ENCODE data around the gene NECAP2. TPM values are rescaled to one million over a fixed set of nuclear protein-coding genes. Genes with fewer than 3 reads are reported as not detected.

Gene NECAP2
- total and polyA plus RNA-seq, 2 donors (not counting 3 experiments of a cell fraction or from before 2014, with no cell fraction given): 101 to 148 TPM

DNA sequence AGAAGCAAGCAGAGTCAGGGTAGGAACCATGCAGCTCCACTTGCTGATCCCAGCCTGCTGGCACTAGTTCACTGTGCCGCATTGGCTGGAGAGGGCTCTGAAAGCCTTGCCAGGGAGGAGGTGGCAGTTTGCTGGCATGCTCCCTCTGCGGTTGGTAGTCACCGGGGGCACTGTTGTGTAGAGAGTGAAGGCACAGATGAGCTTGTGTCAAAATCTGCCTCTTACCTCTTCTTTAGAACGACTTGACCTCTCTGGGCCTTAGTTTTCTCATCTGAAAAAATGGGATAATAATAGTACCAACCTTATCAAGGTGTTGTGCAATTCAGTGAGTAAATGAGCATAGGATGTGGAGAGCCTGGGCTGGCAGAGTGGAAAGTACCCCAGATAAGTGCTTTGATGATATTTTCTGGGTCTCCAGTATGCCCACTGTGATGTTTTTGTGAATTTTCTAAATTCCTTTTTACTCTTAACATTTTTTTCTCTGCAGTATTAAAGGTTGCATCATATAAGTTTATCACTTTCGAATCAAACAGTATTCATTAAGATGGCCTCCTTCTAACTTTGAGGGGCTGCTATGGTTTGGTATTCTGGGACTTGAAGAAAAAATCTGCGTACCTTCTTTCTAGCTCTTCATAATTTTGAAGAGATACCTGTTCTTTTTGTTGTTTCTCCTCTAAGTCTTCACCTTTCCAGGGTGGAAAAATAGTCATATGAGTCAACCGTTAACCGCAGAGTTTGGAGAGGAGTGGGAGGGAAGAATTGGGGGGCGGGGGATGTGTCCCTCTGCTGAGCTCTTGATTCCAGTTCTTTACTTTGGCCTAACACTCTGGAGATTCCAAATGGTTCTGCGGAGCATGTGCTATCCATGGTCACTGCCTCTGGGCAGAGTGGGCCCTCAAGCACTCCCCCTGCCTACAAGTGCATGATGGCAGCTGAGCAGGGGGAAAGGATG, 46.7 kb upstream of the NECAP2 start:
- CTCF ChIA-PET: interaction anchor here (1.0 to 2.7 kb wide), 3 partner anchors 8 to 19 kb away, joined by 3 to 6 read pairs (median 5); no protein-coding TSS in a partner anchor
- no peak overlapping the region for H3K4me2 ChIP-seq (ENCODE audit: insufficient read depth, low read length)
- no peak overlapping the region for H3K4me3 ChIP-seq (replicated peaks in 1 of 3; ENCODE audit: insufficient read depth in 1 of 3, low read depth in 1 of 3, low read length in 3 of 3)
- dilution Hi-C loops (cut with MboI; ENCODE audit: extremely low pct_ligation_motif_present, low sequenced_read_pairs) (no loop called here), intact Hi-C loops (cut with micrococcal nuclease) (no loop called here)
- no peaks in the 10 kb centered on the region for H3K9me3 ChIP-seq (replicated peaks; ENCODE audit: control insufficient read depth, insufficient read depth, low read length)
- no peak overlapping the region for H3K9ac ChIP-seq (replicated peaks; ENCODE audit: extremely low read depth, insufficient read depth, low read length)
- DNase-seq (ENCODE audit: low read depth, low spot score) (no peak), FAIRE-seq (no peak)
- POLR2A ChIA-PET: interaction anchor here (0.5 kb wide), 1 partner anchor 313 kb away, joined by 3 read pairs; no protein-coding TSS in a partner anchor
- BruUV-seq (replicated peaks): no TSS peak
- peaks cover 3% of the 10 kb centered on the region for H4K20me1 ChIP-seq (replicated peaks; ENCODE audit: control insufficient read depth, extremely low read depth, insufficient read depth, low read length)
- no peak overlapping the region for H2AFZ ChIP-seq (ENCODE audit: low read depth, low read length)
- H3K27ac ChIP-seq (ENCODE audit: insufficient read depth, low read depth, low read length): no peak overlapping the region
- no peaks in the 10 kb centered on the region for H3K27me3 ChIP-seq (ENCODE audit: control insufficient read depth in 2 of 2, insufficient read depth in 2 of 2, low read length in 2 of 2)
- no peaks in the 10 kb centered on the region for H3K9me1 ChIP-seq (replicated peaks; ENCODE audit: control insufficient read depth, extremely low read depth, insufficient read depth, low read length)
- H3K4me1 ChIP-seq (ENCODE audit: control insufficient read depth, extremely low read depth, insufficient read depth, low read length): peaks cover 13% of the 10 kb centered on the region
- H3K79me2 ChIP-seq (ENCODE audit: control insufficient read depth, insufficient read depth, low read length): peaks cover 48% of the 10 kb centered on the region
- peaks cover 0 to 18% of the 10 kb centered on the region in 2 experiments for H3K36me3 ChIP-seq (ENCODE audit: control insufficient read depth in 2 of 2, extremely low read depth in 1 of 2, insufficient read depth in 2 of 2, low read length in 2 of 2)
- TF ChIP-seq GATA2 (IDR thresholded peaks at IDR 0.05; ENCODE audit: insufficient read depth, insufficient read length, low read depth, low read length) (no peak), FOS (IDR thresholded peaks at IDR 0.05; ENCODE audit: borderline replicate concordance, insufficient read depth, low read length) (no peak), MYC (IDR thresholded peaks at IDR 0.05; ENCODE audit: low read depth, low read length) (no peak), JUN (IDR thresholded peaks at IDR 0.05; ENCODE audit: borderline replicate concordance, insufficient read depth, insufficient read length, low read depth) (no peak), POLR2AphosphoS5 (IDR thresholded peaks at IDR 0.05; ENCODE audit: insufficient read depth, low read depth, low read length) (no peak), POLR2A (IDR thresholded peaks at IDR 0.05; ENCODE audit: low read depth, low read length) (no peak), EZH2 (IDR thresholded peaks at IDR 0.05; ENCODE audit: borderline replicate concordance, low read depth, low read length, severe bottlenecking) (no peak)
- TF ChIP-seq, protein P1, sequence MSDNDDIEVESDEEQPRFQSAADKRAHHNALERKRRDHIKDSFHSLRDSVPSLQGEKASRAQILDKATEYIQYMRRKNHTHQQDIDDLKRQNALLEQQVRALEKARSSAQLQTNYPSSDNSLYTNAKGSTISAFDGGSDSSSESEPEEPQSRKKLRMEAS (IDR thresholded peaks at IDR 0.05; ENCODE audit: insufficient read depth, insufficient read length): no peak
- TF ChIP-seq, protein P2, sequence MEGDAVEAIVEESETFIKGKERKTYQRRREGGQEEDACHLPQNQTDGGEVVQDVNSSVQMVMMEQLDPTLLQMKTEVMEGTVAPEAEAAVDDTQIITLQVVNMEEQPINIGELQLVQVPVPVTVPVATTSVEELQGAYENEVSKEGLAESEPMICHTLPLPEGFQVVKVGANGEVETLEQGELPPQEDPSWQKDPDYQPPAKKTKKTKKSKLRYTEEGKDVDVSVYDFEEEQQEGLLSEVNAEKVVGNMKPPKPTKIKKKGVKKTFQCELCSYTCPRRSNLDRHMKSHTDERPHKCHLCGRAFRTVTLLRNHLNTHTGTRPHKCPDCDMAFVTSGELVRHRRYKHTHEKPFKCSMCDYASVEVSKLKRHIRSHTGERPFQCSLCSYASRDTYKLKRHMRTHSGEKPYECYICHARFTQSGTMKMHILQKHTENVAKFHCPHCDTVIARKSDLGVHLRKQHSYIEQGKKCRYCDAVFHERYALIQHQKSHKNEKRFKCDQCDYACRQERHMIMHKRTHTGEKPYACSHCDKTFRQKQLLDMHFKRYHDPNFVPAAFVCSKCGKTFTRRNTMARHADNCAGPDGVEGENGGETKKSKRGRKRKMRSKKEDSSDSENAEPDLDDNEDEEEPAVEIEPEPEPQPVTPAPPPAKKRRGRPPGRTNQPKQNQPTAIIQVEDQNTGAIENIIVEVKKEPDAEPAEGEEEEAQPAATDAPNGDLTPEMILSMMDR (IDR thresholded peaks at IDR 0.05; ENCODE audit: extremely low read depth in 1 of 2, insufficient read depth in 1 of 2, low read depth in 1 of 2, low read length in 2 of 2): no peak
